GM23248 (cell line): ENCODE results near the gene WLS.

Source experiments
- EZH2 ChIP-seq: fragments of 200-600 bp; sonication (generic); IDR thresholded peaks from 2 replicates; pipeline ENCODE4 v1.6.1; 2018; ENCODE audit warnings: antibody characterized with exemption, mild to moderate bottlenecking; ENCODE audit not compliant: insufficient read depth, poor library complexity, severe bottlenecking
- EZH2phosphoT487 ChIP-seq: fragments of 200-600 bp; sonication (generic); IDR thresholded peaks from 2 replicates; pipeline ENCODE4 v1.6.1; 2018; ENCODE audit warnings: antibody characterized with exemption, moderate library complexity, mild to moderate bottlenecking, low read depth; ENCODE audit not compliant: insufficient read depth

GRCh38 chr1:68185743-68186142, 46.6 kb downstream of the WLS start:
- TF ChIP-seq EZH2 (no peak), EZH2phosphoT487 (no peak)
